Tibial nerve (tissue), 4 donors: ENCODE measurements around the gene E2F8. TPM values are rescaled to one million over a fixed set of nuclear protein-coding genes. Genes with fewer than 3 reads are reported as not detected.

Source experiments
- DNase-seq, 2 donors: peaks; one replicate each; pipeline ENCODE4 v3.0.0-alpha.2; 2019; ENCODE audit warnings: low spot score in 2 of 2
- H3K27ac ChIP-seq, 4 donors: fragments of 200-600 bp; sonication (generic) in 3 of 4; one replicate each; pipeline ENCODE4 v1.5.1; 2017 to 2019; ENCODE audit warnings: mild to moderate bottlenecking in 1 of 4
- H3K27me3 ChIP-seq, 2 donors: fragments of 200-600 bp; sonication (generic) in 1 of 2; one replicate each; pipeline versions ENCODE4 v1.5.1 to v1.6.0; 2017 to 2019
- H3K36me3 ChIP-seq, 3 donors: fragments of 200-600 bp; sonication (generic); one replicate each; pipeline ENCODE4 v1.5.1; 2018 to 2019
- H3K4me1 ChIP-seq, 4 donors: fragments of 200-600 bp; sonication (generic) in 3 of 4; one replicate each; pipeline ENCODE4 v1.5.1; 2017 to 2019
- H3K4me3 ChIP-seq, 4 donors: fragments of 200-600 bp; sonication (generic) in 3 of 4; one replicate each; pipeline ENCODE4 v1.5.1; 2017 to 2019; ENCODE audit warnings: mild to moderate bottlenecking in 1 of 4, moderate library complexity in 1 of 4
- H3K9me3 ChIP-seq, 4 donors: fragments of 200-600 bp; sonication (generic) in 3 of 4; one replicate each; pipeline ENCODE4 v1.5.1; 2017 to 2019
- EP300 ChIP-seq, 2 donors: sonication (generic); formaldehyde crosslinking; IDR thresholded peaks; one replicate each; pipeline ENCODE4 v1.6.1; 2017; ENCODE audit warnings: antibody characterized with exemption in 2 of 2, mild to moderate bottlenecking in 1 of 2
- POLR2A ChIP-seq, 2 donors: fragments of 450-650 bp; IDR thresholded peaks; one replicate each; pipeline ENCODE4 v1.6.1; 2017; ENCODE audit warnings: antibody characterized with exemption in 2 of 2, mild to moderate bottlenecking in 2 of 2, moderate library complexity in 2 of 2
- WGBS, 2 donors: methylation state at CpG; one replicate each; pipeline ENCODE4 v1.1.5; 2018; 5-methylcytosine and 5-hydroxymethylcytosine counted together
- total RNA-seq, 4 donors: library from RNA; depleted of rRNA; stranded (reverse); fragments of >200 nt; gene quantifications; one replicate each; pipeline ENCODE4 v1.1.0, GENCODE V29; 2016
- TF ChIP-seq, protein P1 (sequence below), 5 experiments: fragments of 200-600 bp in 3 of 5; fragments of 450-650 bp in 2 of 5; sonication (generic) in 3 of 5; IDR thresholded peaks; one replicate each; pipeline ENCODE4 v1.5.1; 2016 to 2019; ENCODE audit warnings: antibody characterized with exemption in 5 of 5, mild to moderate bottlenecking in 3 of 5, moderate library complexity in 2 of 5

E2F8 gene
- total RNA-seq, 4 donors from 2014 or later = not detected

DNA sequence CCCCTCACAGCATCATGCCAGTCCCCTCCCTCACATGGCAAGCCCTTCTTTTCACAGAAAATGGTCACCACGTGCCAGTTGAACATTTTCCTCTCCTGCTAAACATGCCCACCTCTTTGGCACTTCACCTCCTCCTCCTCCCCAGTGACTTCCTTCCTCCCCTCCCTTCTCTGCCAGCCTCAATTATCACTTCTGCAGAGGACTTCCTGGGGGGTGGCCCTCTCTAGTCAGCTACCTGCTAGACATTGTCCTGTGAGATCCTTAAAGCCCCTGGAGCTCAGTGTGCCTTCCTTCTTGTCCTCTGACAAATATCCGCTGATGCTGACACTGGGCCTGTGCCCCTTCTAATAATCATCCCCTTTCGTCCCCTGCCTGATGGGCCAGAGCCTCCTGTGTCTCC lies 43.2 kb upstream of the E2F8 start:
- 71 to 77% methylated on average over 3 of the region's 3 CpGs for WGBS, 2 donors
- H3K4me3 ChIP-seq = no peak overlapping the region
- no peaks in the 10 kb centered on the region for H3K9me3 ChIP-seq
- peaks cover 0 to 3% of the 10 kb centered on the region in 2 donors for H3K27me3 ChIP-seq
- H3K27ac ChIP-seq = no peak overlapping the region
- no peaks in the 10 kb centered on the region for H3K36me3 ChIP-seq
- no peak for DNase-seq
- TF ChIP-seq, protein P1, sequence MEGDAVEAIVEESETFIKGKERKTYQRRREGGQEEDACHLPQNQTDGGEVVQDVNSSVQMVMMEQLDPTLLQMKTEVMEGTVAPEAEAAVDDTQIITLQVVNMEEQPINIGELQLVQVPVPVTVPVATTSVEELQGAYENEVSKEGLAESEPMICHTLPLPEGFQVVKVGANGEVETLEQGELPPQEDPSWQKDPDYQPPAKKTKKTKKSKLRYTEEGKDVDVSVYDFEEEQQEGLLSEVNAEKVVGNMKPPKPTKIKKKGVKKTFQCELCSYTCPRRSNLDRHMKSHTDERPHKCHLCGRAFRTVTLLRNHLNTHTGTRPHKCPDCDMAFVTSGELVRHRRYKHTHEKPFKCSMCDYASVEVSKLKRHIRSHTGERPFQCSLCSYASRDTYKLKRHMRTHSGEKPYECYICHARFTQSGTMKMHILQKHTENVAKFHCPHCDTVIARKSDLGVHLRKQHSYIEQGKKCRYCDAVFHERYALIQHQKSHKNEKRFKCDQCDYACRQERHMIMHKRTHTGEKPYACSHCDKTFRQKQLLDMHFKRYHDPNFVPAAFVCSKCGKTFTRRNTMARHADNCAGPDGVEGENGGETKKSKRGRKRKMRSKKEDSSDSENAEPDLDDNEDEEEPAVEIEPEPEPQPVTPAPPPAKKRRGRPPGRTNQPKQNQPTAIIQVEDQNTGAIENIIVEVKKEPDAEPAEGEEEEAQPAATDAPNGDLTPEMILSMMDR (IDR thresholded peaks at IDR 0.05) = no peak
- TF ChIP-seq POLR2A (IDR thresholded peaks at IDR 0.05) = no peak
- TF ChIP-seq EP300 (IDR thresholded peaks at IDR 0.05) = no peak
- H3K4me1 ChIP-seq = peaks cover 0 to 4% (median 0%) of the 10 kb centered on the region in 4 donors

DNA sequence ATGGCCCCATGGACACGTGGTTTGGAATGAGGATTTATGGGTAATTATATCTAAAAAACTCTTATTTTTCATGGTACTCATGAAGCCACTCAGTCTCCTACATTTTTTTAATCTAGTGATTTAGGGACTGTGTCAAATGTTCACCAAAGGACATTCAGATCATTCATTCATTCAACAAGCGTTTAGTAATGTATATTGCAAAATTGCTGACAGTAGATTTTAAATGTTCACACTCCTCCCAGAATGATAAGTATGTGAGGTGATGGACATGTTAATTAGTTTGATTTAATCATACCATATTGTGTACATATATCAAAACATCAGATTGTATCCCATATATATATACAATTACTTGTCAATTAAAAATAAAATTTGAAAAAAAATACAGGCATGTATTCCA lies 40.8 kb upstream of the E2F8 start:
- H3K27ac ChIP-seq = no peak overlapping the region
- WGBS, 2 donors = 59 to 73% methylated on average over 2 of the region's 2 CpGs
- H3K9me3 ChIP-seq = no peaks in the 10 kb centered on the region

DNA sequence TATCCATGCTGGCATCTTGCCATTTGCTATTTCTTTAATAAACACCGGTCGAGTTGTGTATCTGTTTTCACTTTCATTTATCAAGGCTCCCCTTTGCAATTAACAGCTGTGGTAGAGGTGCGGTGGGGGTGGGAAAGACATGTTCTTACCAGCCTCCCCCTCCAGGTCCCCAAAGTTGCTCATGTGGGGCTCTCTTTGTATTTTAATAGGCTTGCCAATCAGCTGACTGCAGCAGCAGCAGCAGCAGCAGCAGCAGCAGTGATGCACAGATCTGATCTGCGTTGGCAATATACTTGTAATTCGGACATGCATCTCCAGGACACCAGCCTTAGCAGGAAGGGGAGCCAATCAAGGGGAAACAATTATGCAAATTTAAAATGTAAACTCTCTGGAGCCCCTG lies 40.3 kb upstream of the E2F8 start:
- no peaks in the 10 kb centered on the region for H3K27me3 ChIP-seq
- H3K4me3 ChIP-seq = no peak overlapping the region
- peaks cover 0 to 4% (median 0%) of the 10 kb centered on the region in 4 donors for H3K4me1 ChIP-seq
- no peaks in the 10 kb centered on the region for H3K36me3 ChIP-seq
- TF ChIP-seq EP300 (IDR thresholded peaks at IDR 0.05) = no peak
- TF ChIP-seq, protein P1 (IDR thresholded peaks at IDR 0.05) = no peak
- TF ChIP-seq POLR2A (IDR thresholded peaks at IDR 0.05) = no peak
- no peak overlapping the region for H3K27ac ChIP-seq
- WGBS, 2 donors = 24 to 34% methylated on average over 5 of the region's 5 CpGs
- no peak for DNase-seq
- H3K9me3 ChIP-seq = no peaks in the 10 kb centered on the region

More for the DNA sequence above, 40.8 kb upstream of the E2F8 start:
- H3K4me3 ChIP-seq = no peak overlapping the region
- no peak for DNase-seq
- no peaks in the 10 kb centered on the region for H3K27me3 ChIP-seq
- TF ChIP-seq EP300 (IDR thresholded peaks at IDR 0.05) (no peak), POLR2A (IDR thresholded peaks at IDR 0.05) (no peak)
- TF ChIP-seq, protein P1 (IDR thresholded peaks at IDR 0.05) = no peak
- no peaks in the 10 kb centered on the region for H3K36me3 ChIP-seq
- peaks cover 0 to 4% (median 0%) of the 10 kb centered on the region in 4 donors for H3K4me1 ChIP-seq

DNA sequence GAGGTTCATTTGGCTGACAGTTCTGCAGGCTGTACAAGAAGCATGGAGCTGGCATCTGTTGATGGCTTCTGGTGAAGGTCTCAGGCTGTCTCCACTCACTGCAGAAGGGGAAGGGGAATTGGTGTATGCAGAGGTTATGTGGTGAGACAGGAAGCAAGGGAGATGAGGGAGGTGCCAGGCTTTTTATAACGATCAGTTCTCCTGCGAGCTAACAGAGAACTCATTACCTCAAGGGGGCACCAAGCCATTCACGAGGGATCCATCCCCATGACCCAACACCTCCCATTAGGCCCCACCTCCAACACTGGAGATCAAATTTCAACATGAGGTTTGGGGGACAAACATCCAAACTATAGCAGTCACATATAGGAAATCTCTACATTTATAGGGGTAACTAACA lies 38.7 kb upstream of the E2F8 start:
- Histone ChIP-seq H3K4me3 (no peak overlapping the region), H3K9me3 (no peaks in the 10 kb centered on the region), H3K36me3 (no peaks in the 10 kb centered on the region), H3K4me1 (peaks cover 0 to 4% (median 0%) of the 10 kb centered on the region in 4 donors), H3K27me3 (no peaks in the 10 kb centered on the region), H3K27ac (no peak overlapping the region)
- TF ChIP-seq POLR2A (IDR thresholded peaks at IDR 0.05) (no peak), EP300 (IDR thresholded peaks at IDR 0.05) (no peak)
- TF ChIP-seq, protein P1 (IDR thresholded peaks at IDR 0.05) = no peak
- DNase-seq = no peak
- whole genome bisulfite sequencing, 2 donors = 32 to 38% methylated on average over 3 of the region's 3 CpGs

DNA sequence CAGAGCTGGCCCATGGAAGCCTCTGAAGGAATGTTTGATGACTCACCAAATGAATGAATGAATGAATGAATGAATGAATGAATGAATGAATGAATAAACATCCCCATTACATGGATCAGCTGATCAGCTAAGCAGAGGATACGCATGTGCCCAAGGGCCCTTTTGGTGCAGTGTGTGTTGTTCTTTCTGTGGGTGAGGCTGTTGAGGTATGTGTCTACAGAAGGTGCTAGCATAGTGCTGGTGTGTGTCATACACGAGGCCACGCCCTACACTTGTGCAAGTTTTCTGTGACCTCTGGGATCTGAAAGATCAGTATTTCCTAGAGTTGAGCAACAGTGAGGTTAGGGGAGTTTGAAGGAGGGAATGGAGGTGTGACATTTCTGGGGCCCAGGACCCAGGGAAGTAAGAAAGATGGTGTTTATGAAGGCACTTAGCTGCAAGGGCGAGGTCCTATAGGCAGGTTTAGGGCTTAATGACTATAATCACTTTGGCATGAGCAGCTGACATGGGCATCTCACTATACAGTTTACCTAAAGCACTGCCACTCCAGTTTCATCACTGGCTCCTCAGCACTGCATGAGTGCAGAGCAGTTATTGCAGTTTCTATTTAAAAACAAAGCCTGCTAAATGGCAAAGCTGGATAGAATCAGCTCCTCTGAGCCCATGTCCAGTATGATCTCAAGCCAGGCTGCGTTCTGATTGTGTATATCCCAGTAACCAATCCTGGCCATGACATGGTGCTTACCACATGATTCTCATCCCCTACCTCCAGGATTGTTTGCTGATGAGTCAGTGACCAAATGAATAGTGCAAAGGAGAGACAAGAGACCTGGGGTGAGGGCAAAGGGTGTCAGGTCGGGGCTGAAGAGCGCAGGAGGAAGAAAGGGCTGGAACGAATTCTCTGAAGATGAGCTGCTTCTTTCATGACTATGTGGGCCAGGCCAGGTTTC lies 36.4 kb upstream of the E2F8 start:
- TF ChIP-seq, protein P1 (IDR thresholded peaks at IDR 0.05) = no peak
- TF ChIP-seq POLR2A (IDR thresholded peaks at IDR 0.05) = no peak
- TF ChIP-seq EP300 (IDR thresholded peaks at IDR 0.05) = no peak
- H3K4me3 ChIP-seq = no peak overlapping the region
- peaks cover 0 to 4% (median 0%) of the 10 kb centered on the region in 4 donors for H3K4me1 ChIP-seq
- no peaks in the 10 kb centered on the region for H3K27me3 ChIP-seq
- 87 to 91% methylated on average over 8 of the region's 8 CpGs for WGBS, 2 donors
- DNase-seq = no peak
- no peaks in the 10 kb centered on the region for H3K36me3 ChIP-seq
- no peak overlapping the region for H3K27ac ChIP-seq
- H3K9me3 ChIP-seq = no peaks in the 10 kb centered on the region
